ENCODE results near the gene CYP2E1. TPM values are rescaled to one million over a fixed set of nuclear protein-coding genes. Genes with fewer than 3 reads are reported as not detected.
"Not testable (repeated sequence)": the region's sequence is repeated elsewhere in the genome, so short reads cannot be mapped to it uniquely, and the experiment has no call there.

Gene CYP2E1
- total RNA-seq, 4 donors from 2014 or later: 3.1 to 26.9 (median 10.5) TPM

DNA sequence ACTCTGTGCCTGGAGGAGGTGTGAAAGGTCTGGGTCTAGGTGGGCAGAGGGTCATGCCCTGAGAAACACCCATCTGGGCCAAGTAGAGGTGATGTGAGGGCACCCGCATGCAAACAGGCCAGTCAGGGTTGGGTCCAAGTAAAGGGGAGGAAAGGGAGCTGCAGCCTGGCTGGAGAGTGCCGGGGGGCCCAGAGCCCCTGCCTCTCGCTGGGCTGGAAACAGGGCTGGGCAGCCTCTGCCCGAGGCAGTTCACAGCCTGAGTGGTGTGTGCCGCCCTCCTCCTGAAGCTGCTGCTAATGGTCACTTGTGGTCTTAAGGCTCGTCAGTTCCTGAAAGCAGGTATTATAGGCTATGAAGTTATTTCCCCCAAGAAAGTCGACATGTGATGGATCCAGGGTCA is 7.3 kb downstream of the CYP2E1 start:
- intact Hi-C loops (cut with DNase I): no loop called here
- peaks cover 0 to 14% (median 3%) of the 10 kb centered on the region in 4 donors for H3K27me3 ChIP-seq
- WGBS, 2 donors: 82 to 85% methylated on average over 3 to 7 of the region's 7 CpGs
- TF ChIP-seq, protein P1, sequence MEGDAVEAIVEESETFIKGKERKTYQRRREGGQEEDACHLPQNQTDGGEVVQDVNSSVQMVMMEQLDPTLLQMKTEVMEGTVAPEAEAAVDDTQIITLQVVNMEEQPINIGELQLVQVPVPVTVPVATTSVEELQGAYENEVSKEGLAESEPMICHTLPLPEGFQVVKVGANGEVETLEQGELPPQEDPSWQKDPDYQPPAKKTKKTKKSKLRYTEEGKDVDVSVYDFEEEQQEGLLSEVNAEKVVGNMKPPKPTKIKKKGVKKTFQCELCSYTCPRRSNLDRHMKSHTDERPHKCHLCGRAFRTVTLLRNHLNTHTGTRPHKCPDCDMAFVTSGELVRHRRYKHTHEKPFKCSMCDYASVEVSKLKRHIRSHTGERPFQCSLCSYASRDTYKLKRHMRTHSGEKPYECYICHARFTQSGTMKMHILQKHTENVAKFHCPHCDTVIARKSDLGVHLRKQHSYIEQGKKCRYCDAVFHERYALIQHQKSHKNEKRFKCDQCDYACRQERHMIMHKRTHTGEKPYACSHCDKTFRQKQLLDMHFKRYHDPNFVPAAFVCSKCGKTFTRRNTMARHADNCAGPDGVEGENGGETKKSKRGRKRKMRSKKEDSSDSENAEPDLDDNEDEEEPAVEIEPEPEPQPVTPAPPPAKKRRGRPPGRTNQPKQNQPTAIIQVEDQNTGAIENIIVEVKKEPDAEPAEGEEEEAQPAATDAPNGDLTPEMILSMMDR (IDR thresholded peaks at IDR 0.05): no peak
- no peak for TF ChIP-seq POLR2A (IDR thresholded peaks at IDR 0.05)
- H3K27ac ChIP-seq: no peak overlapping the region
- no peaks in the 10 kb centered on the region for H3K9me3 ChIP-seq
- no peak overlapping the region for H3K4me3 ChIP-seq
- DNase-seq: no peak
- peaks cover 0 to 22% (median 0%) of the 10 kb centered on the region in 3 donors for H3K4me1 ChIP-seq
- H3K36me3 ChIP-seq: peaks cover 0 to 30% (median 0%) of the 10 kb centered on the region in 3 donors

DNA sequence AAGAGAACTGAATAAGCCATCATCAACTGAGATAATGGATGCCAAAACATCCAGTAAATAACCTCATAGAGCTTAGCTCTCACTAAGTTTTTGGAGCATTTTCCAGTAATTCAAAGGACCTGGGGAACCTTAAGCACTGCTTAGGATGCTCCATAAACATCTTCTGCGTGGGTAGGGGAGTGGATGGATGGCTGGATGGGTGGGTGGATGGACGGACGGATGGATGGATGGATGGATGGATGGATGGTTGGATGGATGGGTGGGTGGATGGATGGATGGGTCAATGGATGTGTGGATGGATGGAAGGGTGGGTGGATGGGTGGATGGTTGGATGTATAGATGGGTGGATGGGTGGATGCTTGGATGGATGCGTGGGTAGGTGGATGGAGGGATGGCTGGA is 9.0 kb downstream of the CYP2E1 start:
- intact Hi-C loops (cut with DNase I): no loop called here
- Histone ChIP-seq H3K27me3 (no peaks in the 10 kb centered on the region), H3K4me1 (peaks cover 0 to 11% (median 0%) of the 10 kb centered on the region in 3 donors), H3K27ac (no peak overlapping the region), H3K9me3 (no peaks in the 10 kb centered on the region), H3K4me3 (no peak overlapping the region), H3K36me3 (peaks cover 0 to 30% (median 0%) of the 10 kb centered on the region in 3 donors)
- no peak for TF ChIP-seq POLR2A (IDR thresholded peaks at IDR 0.05)
- TF ChIP-seq, protein P1 (IDR thresholded peaks at IDR 0.05): no peak
- 47 to 63% methylated on average over 4 of the region's 4 CpGs for WGBS, 2 donors
- no peak for DNase-seq

DNA sequence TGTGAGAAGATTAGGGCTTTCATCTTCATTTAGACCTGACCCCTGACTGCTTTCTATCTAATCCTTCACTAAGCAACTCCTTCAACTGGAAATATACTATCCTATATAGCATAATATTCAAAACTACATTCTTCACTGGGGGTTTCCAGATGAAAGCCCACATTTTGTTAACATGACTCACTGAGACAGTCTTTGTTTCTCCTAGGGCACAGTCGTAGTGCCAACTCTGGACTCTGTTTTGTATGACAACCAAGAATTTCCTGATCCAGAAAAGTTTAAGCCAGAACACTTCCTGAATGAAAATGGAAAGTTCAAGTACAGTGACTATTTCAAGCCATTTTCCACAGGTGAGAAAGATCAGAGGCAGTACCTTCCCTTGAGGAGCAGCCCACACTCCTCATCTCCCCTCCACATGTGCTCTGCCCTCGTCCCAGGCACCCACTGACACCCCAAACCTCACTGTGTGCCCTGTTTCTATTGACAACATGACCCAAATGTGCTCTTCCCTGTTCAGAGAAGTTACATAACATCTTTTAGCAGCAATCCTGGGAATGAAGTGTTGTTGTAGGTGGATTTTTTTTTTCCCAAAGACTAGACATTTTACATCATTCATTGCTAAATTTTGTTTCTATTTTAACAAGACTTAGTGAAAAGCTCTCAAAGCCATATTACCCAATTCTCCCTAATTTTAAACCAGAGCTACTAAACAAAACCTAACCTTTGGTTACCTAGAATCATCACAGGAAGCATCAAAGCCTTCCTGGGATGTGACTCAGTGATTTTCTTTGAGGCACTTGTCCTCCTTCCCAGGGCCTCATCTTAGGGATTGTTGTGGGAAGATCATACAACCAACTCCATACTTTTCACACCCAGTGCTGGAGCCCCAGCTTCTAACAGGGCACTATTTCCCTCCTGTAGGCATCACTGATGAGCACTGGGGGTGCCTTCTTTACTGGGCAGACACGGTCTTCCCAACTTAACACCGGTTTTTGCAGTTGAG is 10.7 kb downstream of the CYP2E1 start:
- Histone ChIP-seq H3K9me3 (no peaks in the 10 kb centered on the region), H3K4me1 (peaks cover 0 to 11% (median 0%) of the 10 kb centered on the region in 3 donors), H3K36me3 (peaks cover 0 to 17% (median 0%) of the 10 kb centered on the region in 3 donors), H3K27ac (no peak overlapping the region), H3K4me3 (no peak overlapping the region), H3K27me3 (no peaks in the 10 kb centered on the region)
- DNase-seq: no peak
- no peak for TF ChIP-seq POLR2A (IDR thresholded peaks at IDR 0.05)
- TF ChIP-seq, protein P1 (IDR thresholded peaks at IDR 0.05): no peak
- intact Hi-C loops (cut with DNase I): no loop called here
- whole genome bisulfite sequencing, 2 donors: 66 to 72% methylated on average over 4 of the region's 4 CpGs

DNA sequence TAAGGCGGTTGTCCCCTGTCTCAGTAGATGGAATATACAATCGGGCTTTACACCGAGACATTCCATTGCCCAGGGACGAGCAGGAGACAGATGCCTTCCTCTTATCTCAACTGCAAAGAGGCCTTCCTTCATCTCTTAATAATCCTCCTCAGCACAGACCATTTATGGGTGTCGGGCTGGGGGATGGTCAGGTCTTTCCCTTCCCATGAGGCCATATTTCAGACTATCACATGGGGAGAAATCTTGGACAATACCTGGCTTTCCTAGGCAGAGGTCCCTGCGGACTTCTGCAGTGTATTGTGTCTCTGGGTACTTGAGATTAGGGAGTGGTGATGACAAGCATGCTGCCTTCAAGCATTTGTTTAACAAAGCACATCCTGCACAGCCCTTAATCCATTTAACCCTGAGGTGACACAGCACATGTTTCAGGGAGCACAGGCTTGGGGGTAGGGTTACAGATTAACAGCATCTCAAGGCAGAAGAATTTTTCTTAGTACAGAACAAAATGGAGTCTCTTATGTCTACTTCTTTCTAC is 14.3 kb downstream of the CYP2E1 start:
- H3K27me3 ChIP-seq: peaks cover 0 to 11% (median 0%) of the 10 kb centered on the region in 4 donors
- DNase-seq; H3K36me3 ChIP-seq; intact Hi-C loops (cut with DNase I); H3K27ac ChIP-seq; H3K4me3 ChIP-seq; H3K9me3 ChIP-seq: not testable (repeated sequence)
- 57 to 73% methylated on average over 5 to 6 of the region's 6 CpGs for WGBS, 2 donors
- peaks cover 0 to 11% (median 0%) of the 10 kb centered on the region in 3 donors for H3K4me1 ChIP-seq

DNA sequence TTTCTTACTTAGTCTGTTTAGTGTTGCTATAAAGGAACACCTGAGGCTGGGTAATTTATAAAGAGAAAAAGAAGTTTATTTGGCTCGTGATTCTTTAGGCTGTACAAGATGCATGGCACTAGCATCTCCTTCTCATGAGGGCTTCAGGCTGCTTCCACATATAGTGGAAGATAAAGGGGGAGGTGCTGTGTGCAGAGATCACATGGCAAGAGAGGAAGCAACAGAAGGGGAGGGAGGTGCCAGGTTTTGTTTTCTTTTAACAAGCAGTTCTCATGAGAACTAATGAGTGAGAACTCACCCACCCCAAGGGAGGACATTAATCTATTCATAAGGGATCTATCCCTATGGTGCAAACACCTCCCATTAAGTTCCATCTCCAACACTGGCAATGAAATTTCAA is 17.3 kb downstream of the CYP2E1 start:
- Histone ChIP-seq H3K27me3 (peaks cover 0 to 34% (median 0%) of the 10 kb centered on the region in 4 donors), H3K4me1 (no peaks in the 10 kb centered on the region), H3K9me3 (peaks cover 0 to 12% (median 0%) of the 10 kb centered on the region in 3 donors), H3K4me3 (no peak overlapping the region), H3K27ac (no peak overlapping the region), H3K36me3 (no peaks in the 10 kb centered on the region)
- intact Hi-C loops (cut with DNase I): no loop called here
- TF ChIP-seq, protein P1 (IDR thresholded peaks at IDR 0.05): no peak
- TF ChIP-seq POLR2A (IDR thresholded peaks at IDR 0.05): no peak
- 50 to 68% methylated on average over 1 of the region's 1 CpG for WGBS, 2 donors
- no peak for DNase-seq

All from esophagus squamous epithelium (tissue), 5 donors.